Renal cortex interstitium (tissue), 11 donors: ENCODE measurements around the gene NCKAP5. TPM values are rescaled to one million over a fixed set of nuclear protein-coding genes. Genes with fewer than 3 reads are reported as not detected.
"Not testable (repeated sequence)": the region's sequence is repeated elsewhere in the genome, so short reads cannot be mapped to it uniquely, and the experiment has no call there.

ENCODE experiments used
- DNase-seq, 11 donors: peaks; one replicate each; pipeline ENCODE4 v3.0.0-alpha.2; 2013; ENCODE audit warnings: low read depth in 9 of 11, low spot score in 4 of 11; ENCODE audit errors: extremely low read depth in 1 of 11
- polyA plus RNA-seq, 3 donors: library from polyadenylated mRNA; unstranded; fragments of 120-200 nt; gene quantifications; one replicate each; pipeline ENCODE4 v1.2.1, GENCODE V29; 2013; ENCODE audit not compliant: insufficient read length in 3 of 3

NCKAP5 gene
- polyA plus RNA-seq, 3 donors = 7.3 to 9.2 (median 7.7) TPM

- DNase-seq = no peak
Measured at GRCh38 chr2:132871831-132872230, 696.4 kb downstream of the NCKAP5 start.

GRCh38 chr2:132863961-132864360 is 704.3 kb downstream of the NCKAP5 start:
- no peak for DNase-seq

GRCh38 chr2:132860220-132860619 is 708.0 kb downstream of the NCKAP5 start:
- DNase-seq = no peak

GRCh38 chr2:132859590-132859989 is 708.7 kb downstream of the NCKAP5 start:
- DNase-seq = no peak

- DNase-seq = no peak
Measured at GRCh38 chr2:132857319-132857718, 710.9 kb downstream of the NCKAP5 start.

GRCh38 chr2:132850688-132851087 is 717.6 kb downstream of the NCKAP5 start:
- no peak for DNase-seq

- DNase-seq = no peak
Measured at GRCh38 chr2:132849118-132849517, 719.1 kb downstream of the NCKAP5 start.

- DNase-seq = no peak
Measured at GRCh38 chr2:132845339-132845738, 722.9 kb downstream of the NCKAP5 start.

- no peak for DNase-seq
Measured at GRCh38 chr2:132844585-132844984, 723.7 kb downstream of the NCKAP5 start.

GRCh38 chr2:132837769-132838168 is 730.5 kb downstream of the NCKAP5 start:
- DNase-seq = no peak

GRCh38 chr2:132830321-132830827 is 737.9 kb downstream of the NCKAP5 start:
- DNase-seq = no peak

GRCh38 chr2:132825601-132826000 is 742.7 kb downstream of the NCKAP5 start:
- no peak for DNase-seq

GRCh38 chr2:132824716-132825115 is 743.5 kb downstream of the NCKAP5 start:
- DNase-seq = no peak

GRCh38 chr2:132816234-132816633 is 752.0 kb downstream of the NCKAP5 start:
- DNase-seq = no peak

GRCh38 chr2:132815516-132815915 is 752.7 kb downstream of the NCKAP5 start:
- no peak for DNase-seq

GRCh38 chr2:132814651-132815050 is 753.6 kb downstream of the NCKAP5 start:
- DNase-seq = no peak

GRCh38 chr2:132813422-132813821 is 754.8 kb downstream of the NCKAP5 start:
- DNase-seq = no peak

GRCh38 chr2:132811148-132811915 is 756.9 kb downstream of the NCKAP5 start:
- no peak for DNase-seq

GRCh38 chr2:132809962-132810361 is 758.3 kb downstream of the NCKAP5 start:
- DNase-seq = not testable (repeated sequence)

GRCh38 chr2:132804051-132804450 is 764.2 kb downstream of the NCKAP5 start:
- DNase-seq = no peak

GRCh38 chr2:132798341-132798740 is 769.9 kb downstream of the NCKAP5 start:
- no peak for DNase-seq
